ENCODE data around the gene RNF146.

GRCh38 chr6:127299522-127300240, 33.0 kb downstream of the RNF146 start:
- no peak for TF ChIP-seq CTCF (IDR thresholded peaks at IDR 0.05)
- no peak for TF ChIP-seq POLR2A (IDR thresholded peaks at IDR 0.05)

Data from thyroid gland (tissue), 4 donors.